OCI-LY3 (cell line): Measurements from ENCODE around the gene CST7.

Source experiments
- EZH2phosphoT487 ChIP-seq: fragments of 200-600 bp; shearing (Covaris generic); IDR thresholded peaks from 2 replicates; pipeline ENCODE4 v1.6.1; 2018; ENCODE audit warnings: antibody characterized with exemption, mixed run types, low read depth
- TF ChIP-seq, protein P1 (sequence below): fragments of 200-600, 300-600 bp; sonication (generic); IDR thresholded peaks from 2 replicates; pipeline ENCODE4 v1.5.1; 2014; ENCODE audit warnings: antibody characterized with exemption, low read length, low read depth

DNA sequence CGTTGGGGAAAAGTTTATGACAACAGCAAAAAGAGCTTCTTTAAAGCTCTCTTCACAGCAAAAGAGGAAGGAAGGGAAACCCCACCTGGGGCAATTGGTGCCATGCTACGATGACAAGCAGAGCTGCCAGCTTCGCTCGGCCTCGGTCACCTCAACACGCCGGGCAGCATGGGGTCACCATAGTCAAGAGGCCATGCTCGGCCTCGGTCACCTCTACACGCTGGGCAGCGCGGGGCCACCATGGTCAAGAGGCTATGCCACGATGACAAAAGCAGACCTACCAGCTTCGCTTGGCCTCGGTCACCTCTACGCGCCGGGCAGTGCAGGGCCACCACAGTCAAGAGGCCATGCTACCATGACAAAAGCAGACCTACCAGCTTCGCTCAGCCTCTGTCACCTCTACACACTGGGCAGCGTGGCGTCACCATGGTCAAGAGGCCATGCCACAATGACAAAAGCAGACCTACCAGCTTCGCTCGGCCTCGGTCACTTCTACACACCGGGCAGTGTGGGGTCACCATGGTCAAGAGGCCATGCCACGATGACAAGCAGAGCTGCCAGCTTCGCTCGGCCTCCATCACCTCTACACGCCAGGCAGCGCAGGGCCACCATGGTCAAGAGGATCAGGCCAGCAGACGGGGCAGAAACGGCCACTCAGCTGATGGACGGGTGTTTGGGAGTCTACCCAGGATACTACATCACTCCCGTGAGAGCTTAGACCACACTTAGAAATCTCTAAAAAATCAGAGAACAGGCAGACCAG, 31.4 kb downstream of the CST7 start:
- TF ChIP-seq, protein P1, sequence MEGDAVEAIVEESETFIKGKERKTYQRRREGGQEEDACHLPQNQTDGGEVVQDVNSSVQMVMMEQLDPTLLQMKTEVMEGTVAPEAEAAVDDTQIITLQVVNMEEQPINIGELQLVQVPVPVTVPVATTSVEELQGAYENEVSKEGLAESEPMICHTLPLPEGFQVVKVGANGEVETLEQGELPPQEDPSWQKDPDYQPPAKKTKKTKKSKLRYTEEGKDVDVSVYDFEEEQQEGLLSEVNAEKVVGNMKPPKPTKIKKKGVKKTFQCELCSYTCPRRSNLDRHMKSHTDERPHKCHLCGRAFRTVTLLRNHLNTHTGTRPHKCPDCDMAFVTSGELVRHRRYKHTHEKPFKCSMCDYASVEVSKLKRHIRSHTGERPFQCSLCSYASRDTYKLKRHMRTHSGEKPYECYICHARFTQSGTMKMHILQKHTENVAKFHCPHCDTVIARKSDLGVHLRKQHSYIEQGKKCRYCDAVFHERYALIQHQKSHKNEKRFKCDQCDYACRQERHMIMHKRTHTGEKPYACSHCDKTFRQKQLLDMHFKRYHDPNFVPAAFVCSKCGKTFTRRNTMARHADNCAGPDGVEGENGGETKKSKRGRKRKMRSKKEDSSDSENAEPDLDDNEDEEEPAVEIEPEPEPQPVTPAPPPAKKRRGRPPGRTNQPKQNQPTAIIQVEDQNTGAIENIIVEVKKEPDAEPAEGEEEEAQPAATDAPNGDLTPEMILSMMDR: no peak
- TF ChIP-seq EZH2phosphoT487: no peak
